Mucosa of descending colon (tissue), 3 donors: ENCODE data around the gene CST9L. TPM values are rescaled to one million over a fixed set of nuclear protein-coding genes. Genes with fewer than 3 reads are reported as not detected.

Experiments used
- ATAC-seq: fragments of 200-7000 bp; cut with Tn5 transposase; one replicate; pipeline ENCODE4 v1.9.1; 2020; ENCODE audit warnings: mild to moderate bottlenecking, moderate library complexity
- DNase-seq, 3 donors: peaks; one replicate each; pipeline ENCODE4 v3.0.0-alpha.2; 2020
- H3K36me3 ChIP-seq: fragments of 200-600 bp; one replicate; pipeline ENCODE4 v1.8.0; 2021; ENCODE audit warnings: low read depth, mild to moderate bottlenecking
- H3K4me1 ChIP-seq: fragments of 200-600 bp; one replicate; pipeline ENCODE4 v1.8.0; 2021; ENCODE audit warnings: low read depth, mild to moderate bottlenecking
- H3K4me3 ChIP-seq: fragments of 200-600 bp; one replicate; pipeline ENCODE4 v1.8.0; 2021; ENCODE audit warnings: mild to moderate bottlenecking
- H3K9me3 ChIP-seq: fragments of 200-600 bp; one replicate; pipeline ENCODE4 v1.8.0; 2021; ENCODE audit warnings: mild to moderate bottlenecking
- intact Hi-C, 2 donors: fragments of 100-400 bp; cut with DNase I in 1 of 2; cut with micrococcal nuclease in 1 of 2; formaldehyde crosslinking; loops; one replicate each; pipeline versions ENCODE4 v1.11.0 to v1.11.1; 2022; cut with DNase I, micrococcal nuclease
- total RNA-seq, 3 donors: library from RNA; stranded (reverse); fragmentation: NEBNext Ultra II Directional in 2 of 3; extraction: Animal tissue kit (Norgen Biotek cat#: 25700) in 2 of 3; gene quantifications; one replicate each; pipeline versions ENCODE4 v1.2.1 to v1.2.4, GENCODE V29; 2021 to 2023
- TF ChIP-seq, protein P1 (sequence below): fragments of 200-600 bp; IDR thresholded peaks from one replicate; pipeline ENCODE4 v1.8.0; 2022; ENCODE audit warnings: antibody characterized with exemption, mild to moderate bottlenecking
- donor health status: DM: no; HTN: no; CAD: no; lungs with moderate emphysema.
- donor health status: DM: no; HTN: no; CAD: no.
- donor health status: DM: no; HTN: yes; CAD: no.

Gene CST9L
- total RNA-seq, 3 donors from 2014 or later: not detected

DNA sequence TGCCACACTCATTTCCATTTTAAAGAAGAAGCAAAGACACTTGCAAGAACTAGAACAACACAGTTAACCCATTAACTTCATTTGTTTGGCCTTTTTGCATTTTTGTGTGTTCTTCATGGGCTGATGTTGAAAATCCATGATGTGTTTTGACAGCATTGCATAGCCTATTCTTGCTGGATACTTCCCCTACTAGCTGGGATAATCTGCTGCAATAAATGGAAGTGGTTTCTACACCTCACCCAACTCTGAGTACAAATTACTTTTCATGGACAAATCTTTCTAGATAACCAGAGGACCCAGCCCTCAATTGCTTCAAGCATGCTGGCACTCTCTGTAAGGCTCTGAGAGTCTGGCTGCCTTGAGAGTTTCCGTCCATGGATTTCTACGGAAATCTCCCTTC lies 26.5 kb downstream of the CST9L start:
- DNase-seq (no peak), ATAC-seq (no peak)
- intact Hi-C loops: no loop called here
- TF ChIP-seq, protein P1, sequence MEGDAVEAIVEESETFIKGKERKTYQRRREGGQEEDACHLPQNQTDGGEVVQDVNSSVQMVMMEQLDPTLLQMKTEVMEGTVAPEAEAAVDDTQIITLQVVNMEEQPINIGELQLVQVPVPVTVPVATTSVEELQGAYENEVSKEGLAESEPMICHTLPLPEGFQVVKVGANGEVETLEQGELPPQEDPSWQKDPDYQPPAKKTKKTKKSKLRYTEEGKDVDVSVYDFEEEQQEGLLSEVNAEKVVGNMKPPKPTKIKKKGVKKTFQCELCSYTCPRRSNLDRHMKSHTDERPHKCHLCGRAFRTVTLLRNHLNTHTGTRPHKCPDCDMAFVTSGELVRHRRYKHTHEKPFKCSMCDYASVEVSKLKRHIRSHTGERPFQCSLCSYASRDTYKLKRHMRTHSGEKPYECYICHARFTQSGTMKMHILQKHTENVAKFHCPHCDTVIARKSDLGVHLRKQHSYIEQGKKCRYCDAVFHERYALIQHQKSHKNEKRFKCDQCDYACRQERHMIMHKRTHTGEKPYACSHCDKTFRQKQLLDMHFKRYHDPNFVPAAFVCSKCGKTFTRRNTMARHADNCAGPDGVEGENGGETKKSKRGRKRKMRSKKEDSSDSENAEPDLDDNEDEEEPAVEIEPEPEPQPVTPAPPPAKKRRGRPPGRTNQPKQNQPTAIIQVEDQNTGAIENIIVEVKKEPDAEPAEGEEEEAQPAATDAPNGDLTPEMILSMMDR: no peak
- H3K36me3 ChIP-seq: no peaks in the 10 kb centered on the region
- no peaks in the 10 kb centered on the region for H3K9me3 ChIP-seq
- no peak overlapping the region for H3K4me3 ChIP-seq
- H3K4me1 ChIP-seq: no peaks in the 10 kb centered on the region

DNA sequence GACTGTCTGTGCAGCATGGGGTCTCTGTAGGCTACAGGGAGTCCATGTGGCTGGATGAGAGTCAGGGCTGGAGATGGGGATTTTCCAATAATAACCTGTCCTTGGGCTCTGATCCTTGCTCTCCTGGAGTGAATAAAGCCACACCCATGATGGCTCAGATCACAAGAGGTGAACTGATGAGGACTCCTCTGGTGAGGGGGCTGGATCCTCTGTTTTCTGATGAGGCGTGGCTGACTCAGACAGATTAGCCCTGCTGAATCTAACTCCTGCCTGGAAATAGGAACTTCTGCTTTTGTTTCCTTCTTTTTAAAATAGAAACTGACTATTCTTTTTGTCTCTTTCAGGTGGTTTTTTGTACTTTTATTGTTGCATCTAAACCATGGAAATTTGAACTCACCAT lies 27.0 kb downstream of the CST9L start:
- intact Hi-C loops: no loop called here
- ATAC-seq: no peak
- Histone ChIP-seq H3K9me3 (no peaks in the 10 kb centered on the region), H3K4me1 (no peaks in the 10 kb centered on the region), H3K4me3 (no peak overlapping the region), H3K36me3 (no peaks in the 10 kb centered on the region)
- no peak for DNase-seq
- TF ChIP-seq, protein P1: no peak

DNA sequence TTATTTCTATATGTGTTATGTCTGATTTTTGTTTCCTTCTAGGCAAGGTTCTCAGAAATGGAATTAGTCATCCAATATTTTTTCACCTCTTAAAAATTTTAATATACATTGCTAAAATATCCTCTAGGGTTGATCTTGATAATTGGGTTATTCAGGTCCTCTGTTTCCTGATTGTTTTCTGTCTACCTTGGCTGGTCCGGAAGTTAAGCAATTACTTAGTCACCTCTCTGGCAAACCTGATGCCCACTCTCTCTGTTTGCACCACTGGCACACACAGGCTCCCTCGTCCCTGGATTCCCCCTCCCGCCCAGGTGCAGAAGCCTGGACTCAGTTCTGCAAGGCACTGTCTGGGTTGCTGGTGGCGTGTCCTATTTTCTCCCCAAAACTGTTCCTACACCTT lies 27.7 kb downstream of the CST9L start:
- H3K4me3 ChIP-seq: no peak overlapping the region
- ATAC-seq (no peak), DNase-seq (no peak)
- intact Hi-C loops: no loop called here
- TF ChIP-seq, protein P1: no peak
- no peaks in the 10 kb centered on the region for H3K9me3 ChIP-seq
- no peaks in the 10 kb centered on the region for H3K36me3 ChIP-seq
- H3K4me1 ChIP-seq: no peaks in the 10 kb centered on the region

DNA sequence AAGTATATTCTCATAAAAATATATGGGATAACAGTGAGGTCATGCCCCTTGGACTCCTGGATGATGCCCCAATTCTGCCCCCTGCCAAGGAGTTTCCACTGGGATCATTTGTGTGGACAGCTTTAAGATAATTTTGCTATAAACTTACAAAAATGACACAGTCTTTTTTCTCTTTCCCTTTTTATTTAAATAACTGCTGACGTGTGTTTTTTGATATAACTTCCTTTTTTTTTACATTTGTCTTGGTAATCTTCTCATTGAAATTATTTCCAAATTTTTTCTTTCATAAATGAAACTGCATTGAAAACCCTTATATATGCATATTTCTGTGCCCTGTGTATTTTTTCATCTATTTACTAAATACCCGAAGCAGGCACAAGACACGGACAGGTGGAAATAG lies 31.3 kb downstream of the CST9L start:
- Histone ChIP-seq H3K4me3 (no peak overlapping the region), H3K36me3 (no peaks in the 10 kb centered on the region), H3K9me3 (no peaks in the 10 kb centered on the region), H3K4me1 (no peaks in the 10 kb centered on the region)
- no peak for DNase-seq
- no peak for ATAC-seq
- intact Hi-C loops: no loop called here
- TF ChIP-seq, protein P1: no peak

DNA sequence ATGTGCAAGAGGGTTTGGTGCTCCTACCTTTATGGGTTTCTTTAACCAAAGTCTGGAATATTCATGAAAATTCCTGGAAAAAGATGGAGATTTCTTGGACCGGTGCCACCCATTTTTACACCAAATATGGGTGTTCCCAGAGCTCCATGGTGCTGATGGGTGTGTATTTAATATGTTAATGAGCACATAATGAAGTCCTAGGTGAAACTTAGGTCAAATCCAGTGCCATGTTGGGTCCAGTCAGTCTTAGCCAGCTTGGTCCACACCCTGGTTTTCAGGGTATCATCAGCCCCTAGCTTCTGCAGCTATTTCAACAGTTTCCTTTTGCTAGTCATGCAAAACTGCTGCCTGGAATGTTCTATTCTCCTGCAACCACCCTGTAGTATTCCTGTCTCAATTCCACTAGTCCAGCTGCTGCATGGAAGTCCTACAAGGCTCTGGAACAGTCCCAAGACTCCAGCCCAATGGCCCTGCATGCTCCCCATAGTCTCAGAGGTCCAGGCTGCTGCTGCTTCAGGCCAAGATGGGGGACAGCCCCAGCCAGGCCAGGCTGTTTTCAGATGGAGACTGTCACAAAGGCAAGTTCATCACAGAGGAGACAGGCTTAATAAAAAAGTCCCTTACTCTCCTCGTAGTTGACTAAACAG lies 31.8 kb downstream of the CST9L start:
- Histone ChIP-seq H3K36me3 (no peaks in the 10 kb centered on the region), H3K4me3 (no peak overlapping the region), H3K9me3 (no peaks in the 10 kb centered on the region), H3K4me1 (no peaks in the 10 kb centered on the region)
- no peak for DNase-seq
- intact Hi-C loops: no loop called here
- TF ChIP-seq, protein P1: no peak
- ATAC-seq: no peak
